ENCODE data around the gene CABLES2.
A peak's percentile ranks its signal among the peaks of the same experiment; 100 is the strongest.

The CABLES2 gene

DNA sequence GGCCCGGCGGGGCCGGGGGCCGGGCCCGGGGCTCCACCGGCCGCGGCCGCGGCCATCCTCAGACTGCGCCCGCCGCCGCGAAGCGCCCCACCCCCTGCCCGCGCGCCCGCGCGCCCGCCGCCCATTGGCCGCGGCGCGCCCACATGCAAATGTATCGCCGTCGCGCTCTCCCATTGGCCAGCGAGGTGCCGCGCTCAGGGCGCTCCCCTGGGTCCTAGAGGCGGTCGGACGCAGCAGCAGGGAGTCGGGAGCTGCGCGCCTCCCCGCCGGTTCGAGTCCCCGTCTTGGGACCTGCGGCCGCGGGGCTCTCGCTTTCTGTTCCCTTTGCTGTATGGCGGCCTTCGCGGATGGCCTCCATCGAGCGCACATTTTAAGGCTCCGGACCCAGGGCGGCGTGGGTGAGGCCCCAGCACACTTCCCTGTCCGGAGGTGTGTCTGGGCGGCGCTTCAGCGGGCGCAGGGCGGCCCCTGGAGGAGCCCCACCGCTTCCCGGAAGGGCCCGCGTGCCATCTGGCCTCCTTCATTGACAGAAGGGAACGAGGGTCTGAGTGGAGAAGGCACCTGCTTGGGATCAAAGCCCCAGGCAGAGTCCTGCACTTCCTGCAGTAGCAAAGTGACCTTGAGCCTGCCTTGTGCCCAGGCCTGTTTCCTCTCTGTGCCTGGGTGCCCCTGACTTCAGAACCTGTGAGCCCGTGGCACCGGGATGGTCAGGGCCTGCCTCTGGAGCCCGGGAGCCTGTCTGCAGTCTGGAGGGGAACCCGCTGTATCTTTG is at the start of gene CABLES2:
Gene CABLES2, minus strand, starts transcription at position 65 of the 772 bp plus-strand sequence. Its CDS starts 9 bp downstream, at position 56.
- peak; percentile 82 to 85 for DNase-seq (ENCODE audit: extremely low read depth in 1 of 2, low read depth in 1 of 2)

DNA sequence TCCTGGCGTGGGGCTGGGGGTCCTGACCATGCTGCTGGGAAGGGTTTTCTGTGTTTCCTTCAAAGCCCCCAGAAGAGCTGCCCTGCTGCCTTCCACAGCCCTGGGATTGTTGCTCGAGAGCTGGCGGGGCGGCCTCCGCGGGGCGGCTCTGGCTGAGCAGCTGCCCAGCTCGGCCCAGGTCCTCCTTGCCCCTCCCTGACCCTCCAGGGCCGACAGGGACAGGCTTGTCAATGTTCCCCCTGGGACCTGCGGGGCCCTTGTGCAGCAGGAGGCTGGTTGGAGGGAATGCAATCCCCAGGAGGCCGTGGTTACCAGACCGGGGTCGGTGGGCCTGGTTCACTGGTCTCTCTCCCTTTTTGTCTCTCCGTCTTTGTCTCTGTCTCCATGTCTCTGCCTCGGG is 48.8 kb upstream of the CABLES2 start:
- DNase-seq (ENCODE audit: extremely low read depth in 1 of 2, low read depth in 1 of 2) = no peak

DNA sequence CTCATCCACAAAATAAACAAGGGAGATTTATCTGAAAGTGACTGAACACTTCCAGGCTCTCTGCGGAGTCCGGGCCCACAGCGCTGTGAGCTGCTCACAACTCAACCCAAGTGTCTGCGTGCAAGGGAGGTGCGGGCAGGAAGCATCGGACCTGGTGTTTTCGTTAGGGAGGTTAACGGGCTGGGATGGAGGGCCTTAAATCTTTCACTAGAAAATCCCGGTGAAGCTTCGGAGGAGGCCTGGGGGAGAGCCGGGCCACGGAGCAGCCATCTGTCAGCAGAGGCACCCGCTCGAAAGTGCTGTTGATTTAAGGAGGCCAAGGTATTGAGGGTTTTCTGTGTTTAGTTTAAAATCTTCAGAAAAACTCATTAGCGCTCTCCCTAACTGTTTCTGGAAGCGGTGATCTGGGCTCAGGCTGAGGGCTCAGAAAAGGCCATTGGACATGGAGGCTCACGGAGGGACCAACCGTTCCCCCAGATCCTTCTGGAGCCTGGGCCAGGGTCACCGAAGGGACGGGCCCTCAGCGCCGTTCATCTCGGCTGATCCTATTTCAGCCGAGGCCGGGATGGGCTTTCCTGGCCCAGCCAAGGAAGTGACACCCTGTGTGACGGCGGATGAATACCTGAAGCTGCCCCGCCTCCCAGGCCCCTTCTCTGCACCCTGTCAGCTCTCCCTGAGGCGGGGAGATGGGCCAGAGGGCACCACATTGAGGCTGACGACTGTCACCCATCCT is 48.0 kb upstream of the CABLES2 start:
- no peak for DNase-seq (ENCODE audit: extremely low read depth in 1 of 2, low read depth in 1 of 2)

DNA sequence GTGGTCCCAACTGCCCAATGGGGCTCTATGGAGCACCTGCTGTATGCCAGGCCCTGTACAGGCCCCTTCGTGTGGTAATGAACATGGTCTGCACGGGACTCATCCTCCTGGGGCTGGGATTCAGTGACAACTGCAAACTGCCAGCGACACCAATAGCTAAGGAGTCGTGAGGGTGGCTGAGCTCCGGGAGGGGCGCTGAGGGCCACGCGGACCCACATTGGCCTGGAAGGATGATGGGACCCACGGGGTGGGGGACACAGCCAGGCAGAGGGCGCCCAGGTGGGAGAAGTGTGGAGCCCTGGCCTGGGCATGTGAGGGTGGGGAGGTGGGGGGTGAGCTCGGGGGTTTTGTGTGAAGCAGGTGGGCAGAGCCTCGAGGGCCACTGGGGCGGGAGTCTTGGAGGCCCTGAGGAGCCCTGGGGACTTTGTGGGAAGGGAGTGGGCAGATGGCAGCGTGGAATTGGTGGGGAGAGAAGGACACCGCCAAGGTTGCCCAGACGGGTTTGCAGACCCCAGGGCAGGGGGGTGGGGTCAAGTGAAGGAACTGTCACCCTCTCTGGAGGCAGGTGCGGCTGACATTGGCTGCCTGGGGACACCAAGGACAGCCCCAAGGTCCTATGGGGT is 46.2 kb upstream of the CABLES2 start:
- no peak for DNase-seq (ENCODE audit: extremely low read depth in 1 of 2, low read depth in 1 of 2)

DNA sequence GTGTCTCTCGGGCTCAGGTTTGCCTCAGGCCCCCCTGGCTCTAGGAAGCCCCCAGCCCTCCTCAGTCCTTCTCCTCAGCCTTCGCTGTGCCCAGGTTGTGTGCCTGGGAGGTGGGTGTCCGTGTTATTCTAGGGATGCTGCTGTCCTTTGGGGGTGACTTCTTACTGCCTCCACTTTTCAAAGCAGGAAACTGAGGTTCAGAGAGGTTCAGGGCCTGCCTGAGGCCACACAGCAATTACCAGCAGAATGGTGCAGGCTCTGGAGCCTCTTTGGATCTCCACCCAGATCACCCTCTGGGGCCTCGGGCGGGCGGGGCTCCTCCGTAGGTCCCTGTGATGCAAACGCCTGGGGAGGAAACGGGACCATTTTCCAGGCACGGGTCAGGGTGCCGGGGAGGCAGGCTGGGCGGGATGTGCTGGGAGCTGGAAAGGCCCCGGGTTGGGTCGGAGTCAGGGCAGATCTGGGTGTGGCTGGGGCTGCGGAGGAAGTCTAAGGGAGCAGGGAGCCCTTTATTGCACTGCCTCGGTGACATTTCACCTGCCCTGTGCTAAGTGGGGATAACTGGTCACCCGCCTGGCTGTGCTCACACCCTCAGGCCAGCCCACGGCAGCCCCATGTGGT is 45.5 kb upstream of the CABLES2 start:
- no peak for DNase-seq (ENCODE audit: extremely low read depth in 1 of 2, low read depth in 1 of 2)

DNA sequence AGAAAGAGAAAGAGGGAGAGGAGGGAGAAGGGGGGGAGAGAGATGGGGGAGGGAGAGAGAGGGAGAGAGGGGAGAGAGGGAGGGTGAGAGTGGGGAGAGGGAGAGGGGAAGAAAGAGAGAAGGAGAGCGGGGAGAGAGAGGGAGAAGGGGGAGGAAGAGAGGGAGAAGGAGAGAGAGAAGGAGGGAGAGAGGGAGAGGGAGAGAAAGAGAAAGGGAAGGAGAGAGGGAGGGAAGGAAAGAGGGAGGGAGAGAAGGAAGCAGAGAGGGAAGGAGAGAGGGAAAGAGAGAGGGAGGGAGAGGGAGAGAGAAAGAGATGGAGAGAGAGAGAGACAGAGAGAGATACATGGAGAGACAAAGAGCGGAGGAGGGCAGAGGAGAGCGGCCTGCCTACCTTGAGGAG is 44.9 kb upstream of the CABLES2 start:
- no peak for DNase-seq (ENCODE audit: extremely low read depth in 1 of 2, low read depth in 1 of 2)

DNA sequence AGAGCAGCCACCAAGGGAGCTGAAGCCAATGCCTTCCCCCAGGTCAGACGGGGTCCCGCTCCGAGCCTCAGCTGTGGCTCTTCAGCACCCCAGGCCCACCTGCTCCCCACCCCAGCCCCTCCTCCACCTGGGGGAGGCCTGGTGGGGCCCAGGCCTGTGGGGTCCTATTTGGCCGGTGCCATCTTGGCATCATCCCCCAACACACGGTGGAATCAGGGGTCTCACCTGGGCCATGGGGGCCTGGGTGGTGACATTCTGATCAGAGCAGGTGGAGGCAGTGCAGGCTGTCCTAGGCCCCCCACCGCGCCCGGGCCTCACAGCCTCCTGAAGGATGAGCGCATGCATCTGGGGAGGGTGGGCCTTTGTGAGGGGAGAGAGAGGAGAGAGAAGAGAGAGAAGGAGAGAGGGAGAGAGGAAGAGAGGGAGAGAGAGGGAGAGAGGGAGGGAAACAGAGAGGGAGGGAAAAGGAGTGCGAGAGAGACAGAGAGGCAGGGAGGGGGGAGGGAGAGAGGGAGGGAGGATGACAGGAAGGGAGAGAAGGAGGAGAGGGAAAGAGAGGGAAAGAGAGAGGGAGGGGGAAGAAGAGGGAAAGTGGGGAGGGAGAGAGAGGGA is 44.2 kb upstream of the CABLES2 start:
- DNase-seq (ENCODE audit: extremely low read depth in 1 of 2, low read depth in 1 of 2) = no peak

DNA sequence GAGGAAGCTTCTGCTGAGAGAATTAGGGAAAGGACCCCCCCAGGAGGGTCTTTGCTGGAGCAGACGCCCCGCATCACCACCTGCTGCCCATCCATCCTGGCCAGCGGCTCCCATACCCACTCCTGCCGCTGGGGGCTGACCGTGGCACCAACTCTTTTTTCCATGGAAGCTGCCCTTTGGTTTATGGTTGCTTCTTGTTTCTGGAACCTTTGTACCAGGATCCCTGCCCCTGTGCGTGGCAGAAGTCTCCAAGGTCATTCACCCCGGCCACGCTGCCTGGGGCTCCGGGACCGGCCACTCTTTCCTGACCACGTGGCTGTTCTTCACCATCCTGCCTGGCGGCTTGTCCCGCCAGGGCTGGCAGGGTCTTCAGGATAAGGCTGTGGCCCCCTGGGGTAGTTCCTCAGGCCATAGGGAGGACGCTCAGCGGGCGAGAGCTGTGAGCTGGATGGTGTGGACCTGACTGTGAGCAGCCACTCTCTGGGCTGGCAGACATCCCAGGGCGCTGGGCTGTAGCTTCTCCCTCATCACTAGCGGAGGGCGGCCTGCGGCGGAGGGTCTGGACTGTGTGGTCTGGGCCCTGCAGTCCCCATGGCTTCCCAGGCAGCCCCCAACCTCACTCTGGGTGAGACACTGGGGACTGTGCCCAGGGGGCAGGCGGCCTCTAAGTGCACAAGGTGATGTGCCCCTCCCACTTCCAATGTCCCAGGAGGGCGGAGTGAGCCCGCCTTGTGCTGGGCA is 43.0 kb upstream of the CABLES2 start:
- DNase-seq (ENCODE audit: extremely low read depth in 1 of 2, low read depth in 1 of 2) = no peak

- no peak for DNase-seq (ENCODE audit: extremely low read depth in 1 of 2, low read depth in 1 of 2)
Measured at GRCh38 chr20:62448788-62449187, 41.7 kb upstream of the CABLES2 start.

DNA sequence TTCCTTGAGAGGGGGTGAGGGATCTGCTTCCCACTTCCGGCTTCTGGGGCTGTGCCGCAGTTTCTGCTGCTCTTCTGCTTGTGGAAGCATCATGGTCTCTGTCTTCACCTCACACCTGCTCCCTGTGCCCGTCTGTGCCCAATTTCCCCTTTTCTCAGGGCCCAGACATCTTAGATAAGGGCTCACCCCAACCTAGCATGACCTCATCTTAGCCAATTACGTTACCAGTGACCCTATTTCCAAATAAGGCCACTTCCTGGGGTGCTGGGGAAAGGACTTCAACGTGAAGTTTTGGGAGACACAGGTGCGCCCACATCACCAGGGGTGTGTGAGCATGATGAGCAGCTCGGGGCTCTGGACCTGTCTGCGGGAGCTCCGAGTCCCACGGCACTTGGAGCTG is 41.0 kb upstream of the CABLES2 start:
- DNase-seq (ENCODE audit: extremely low read depth in 1 of 2, low read depth in 1 of 2) = no peak

DNA sequence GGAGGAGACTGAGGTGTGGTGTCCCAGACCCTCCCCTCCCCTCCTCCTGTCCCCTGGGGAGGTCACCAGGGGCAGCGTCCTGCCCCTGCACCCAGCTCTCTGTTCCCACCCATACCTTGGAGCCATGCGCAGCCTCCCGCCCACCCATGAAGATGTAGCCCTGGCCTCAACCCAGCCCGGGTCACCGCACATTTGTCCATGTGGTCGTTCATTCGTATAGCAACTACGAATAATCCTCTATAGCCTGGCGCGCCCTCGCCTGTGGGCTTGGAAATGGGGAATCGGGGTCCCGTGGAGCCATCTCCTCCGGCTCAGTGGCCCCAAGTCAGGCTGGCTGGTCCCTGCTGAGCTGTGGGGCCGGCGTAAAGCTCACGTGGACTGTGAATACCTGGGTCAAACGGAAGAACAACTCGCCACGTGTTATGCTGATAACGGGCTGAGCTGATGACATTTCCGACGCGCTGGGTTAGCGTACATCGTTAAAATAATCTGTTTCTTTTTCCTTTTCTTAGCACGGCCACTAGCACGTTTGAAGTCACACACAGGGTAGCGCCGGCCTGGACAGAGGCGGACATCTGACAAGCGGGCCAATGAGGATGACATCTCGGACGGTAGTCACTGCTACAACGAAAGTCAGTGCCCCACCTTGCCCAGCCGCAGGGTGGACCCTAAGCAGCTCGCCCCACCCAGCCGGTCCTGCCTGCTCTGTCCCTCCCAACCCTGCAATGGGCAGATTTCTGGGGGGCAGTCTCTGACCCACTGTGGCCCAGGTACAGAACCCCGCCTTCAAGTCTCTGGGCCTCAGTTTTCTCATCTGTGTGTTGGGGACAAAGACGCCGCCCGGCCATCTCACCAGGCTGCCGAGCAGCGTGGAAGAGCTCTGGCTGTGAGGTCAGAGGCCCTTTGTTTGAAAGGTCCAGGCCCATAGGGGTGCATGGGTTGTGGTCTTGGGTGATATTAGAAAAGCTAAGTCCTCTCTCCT is 40.1 kb upstream of the CABLES2 start:
- DNase-seq (ENCODE audit: extremely low read depth in 1 of 2, low read depth in 1 of 2) = no peak

DNA sequence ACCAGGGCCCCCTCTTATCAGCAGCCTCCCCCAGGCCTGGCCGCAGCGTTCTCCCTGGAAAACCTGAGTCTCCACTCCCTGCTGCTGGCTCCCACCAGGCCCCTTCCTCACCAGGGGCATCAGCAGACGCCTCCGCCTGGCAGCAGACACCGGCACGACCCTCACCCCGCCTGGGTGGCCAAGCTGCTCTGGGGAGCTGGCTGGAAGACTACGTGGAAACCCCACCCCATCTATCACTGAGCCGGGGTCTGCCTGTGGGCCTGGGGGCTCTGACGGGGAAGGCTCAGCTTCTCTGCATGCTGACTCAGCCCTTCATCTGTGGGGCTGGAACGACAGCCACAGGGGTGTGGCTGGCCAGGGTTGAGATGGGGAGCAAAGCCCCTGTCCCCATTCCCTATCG is 39.4 kb upstream of the CABLES2 start:
- DNase-seq (ENCODE audit: extremely low read depth in 1 of 2, low read depth in 1 of 2) = no peak

DNA sequence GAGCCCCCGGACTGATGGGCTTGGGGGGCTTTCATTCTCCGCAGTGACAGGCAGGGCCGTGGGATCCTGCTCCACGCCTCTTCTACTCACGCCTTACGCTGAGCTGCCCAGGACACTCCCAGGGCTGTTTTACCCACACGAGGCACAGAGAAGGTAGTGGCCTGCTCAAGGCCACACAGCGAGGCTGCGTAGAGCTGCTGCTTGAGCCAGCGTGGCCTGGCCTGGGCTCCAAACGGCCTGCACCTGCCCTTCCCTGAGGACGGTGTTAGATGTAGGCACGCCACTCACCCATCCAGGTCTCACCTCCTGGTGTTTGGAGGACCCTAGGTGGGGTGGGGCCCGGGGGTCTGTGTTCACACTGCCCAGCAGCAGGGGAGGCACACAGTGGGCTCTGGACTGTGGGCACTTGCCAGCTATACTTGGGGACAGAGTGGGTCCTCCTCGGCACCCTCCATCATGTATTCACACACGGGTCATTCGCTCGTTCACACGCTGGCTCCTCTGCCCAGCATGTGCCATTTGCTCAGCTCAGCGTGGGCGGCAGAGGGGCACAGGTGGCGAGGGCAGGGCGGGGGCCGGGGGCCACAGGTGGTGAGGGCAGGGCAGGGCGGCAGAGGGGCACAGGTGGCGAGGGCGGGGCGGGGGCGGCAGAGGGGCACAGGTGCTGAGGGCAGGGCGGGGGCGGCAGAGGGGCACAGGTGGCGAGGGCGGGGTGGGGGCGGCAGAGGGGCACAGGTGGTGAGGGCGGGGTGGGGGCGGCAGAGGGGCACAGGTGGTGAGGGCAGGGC is 38.7 kb upstream of the CABLES2 start:
- no peak for DNase-seq (ENCODE audit: extremely low read depth in 1 of 2, low read depth in 1 of 2)

DNA sequence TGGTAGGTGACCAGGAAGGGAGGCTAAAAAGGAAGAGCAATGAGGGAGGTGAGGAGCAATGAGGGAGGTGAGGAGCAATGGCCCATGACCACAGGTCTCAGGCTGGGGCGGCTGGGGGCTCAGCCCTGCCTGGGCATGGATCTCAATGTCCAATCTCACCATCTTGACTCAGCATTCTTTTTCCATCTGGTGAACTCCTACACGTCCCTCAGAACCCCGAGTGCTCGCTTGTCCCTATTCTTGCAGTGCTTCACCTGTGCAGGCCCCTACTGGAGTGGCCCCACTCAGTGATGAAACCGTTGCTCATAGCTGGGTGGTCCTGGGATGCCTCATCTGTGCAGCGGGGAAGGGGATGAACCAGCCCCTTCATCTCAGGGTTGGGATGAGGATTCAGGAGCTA is 37.2 kb upstream of the CABLES2 start:
- DNase-seq (ENCODE audit: extremely low read depth in 1 of 2, low read depth in 1 of 2) = no peak

DNA sequence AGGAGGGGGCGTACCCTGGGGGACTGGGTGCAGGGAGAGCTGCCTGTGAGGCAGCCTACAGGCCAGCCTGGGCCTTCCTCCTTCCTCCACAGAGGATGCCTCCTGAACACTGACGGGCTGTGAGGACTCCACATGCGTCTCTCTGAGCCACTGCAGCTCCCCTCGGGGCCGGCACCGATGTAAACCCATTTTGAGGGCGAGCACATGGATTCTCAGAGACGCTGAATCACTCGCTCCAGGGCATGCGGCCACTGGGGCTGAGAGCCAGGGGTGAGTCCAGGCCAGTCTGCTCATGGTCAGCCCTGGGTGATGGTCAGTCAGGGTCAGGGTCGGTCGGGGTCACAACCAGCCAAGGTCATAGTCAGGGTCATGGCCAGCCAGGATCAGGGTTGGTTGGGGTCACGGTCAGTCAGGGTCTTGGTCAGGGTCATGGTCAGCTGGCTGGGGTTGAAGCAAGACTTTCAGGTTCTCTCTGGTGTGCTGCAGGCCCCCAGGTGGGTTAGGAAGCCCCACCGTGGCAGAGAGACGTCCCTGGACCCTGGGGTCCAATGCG is 35.0 kb upstream of the CABLES2 start:
- no peak for DNase-seq (ENCODE audit: extremely low read depth in 1 of 2, low read depth in 1 of 2)

- no peak for DNase-seq (ENCODE audit: extremely low read depth in 1 of 2, low read depth in 1 of 2)
Measured at GRCh38 chr20:62439218-62439617, 32.1 kb upstream of the CABLES2 start.

- DNase-seq (ENCODE audit: extremely low read depth in 1 of 2, low read depth in 1 of 2) = no peak
Measured at GRCh38 chr20:62437927-62438326, 30.8 kb upstream of the CABLES2 start.

- DNase-seq (ENCODE audit: extremely low read depth in 1 of 2, low read depth in 1 of 2) = no peak
Measured at GRCh38 chr20:62437496-62437895, 30.4 kb upstream of the CABLES2 start.
